RPMI8226 (cell line): ENCODE measurements around the gene GPR149.
"Not testable (repeated sequence)": the region's sequence is repeated elsewhere in the genome, so short reads cannot be mapped to it uniquely, and the experiment has no call there.

Experiments used
- DNase-seq: peaks from one replicate; pipeline ENCODE4 v3.0.0-alpha.2; 2015

Gene GPR149

GRCh38 chr3:154430014-154430413 is at the start of gene GPR149:
GPR149 (minus strand) TSS chr3:154430190; CDS start chr3:154429615, 575 bp downstream.
- no peak for DNase-seq

GRCh38 chr3:154473769-154474168 is 43.8 kb upstream of the GPR149 start:
- no peak for DNase-seq

- DNase-seq, result no peak
These were observed 39.6 kb upstream of the GPR149 start for GRCh38 chr3:154469585-154469984.

- no peak for DNase-seq
These were observed 34.6 kb upstream of the GPR149 start for GRCh38 chr3:154464440-154465190.

- no peak for DNase-seq
These were observed 28.6 kb upstream of the GPR149 start for GRCh38 chr3:154458560-154458959.

GRCh38 chr3:154439081-154439480 is 9.1 kb upstream of the GPR149 start:
- not testable (repeated sequence) for DNase-seq

GRCh38 chr3:154431043-154431442 is 1.1 kb upstream of the GPR149 start:
- no peak for DNase-seq

GRCh38 chr3:154428286-154429206 is 1.4 kb downstream of the GPR149 start:
- no peak for DNase-seq

GRCh38 chr3:154427685-154428285 is 2.2 kb downstream of the GPR149 start:
- DNase-seq, result no peak

- DNase-seq, result no peak
These were observed 7.3 kb downstream of the GPR149 start for GRCh38 chr3:154422694-154423093.

GRCh38 chr3:154421083-154421482 is 8.9 kb downstream of the GPR149 start:
- peak; percentile 56 for DNase-seq

GRCh38 chr3:154398084-154398967 is 31.7 kb downstream of the GPR149 start:
- DNase-seq, result no peak

GRCh38 chr3:154389861-154390260 is 40.1 kb downstream of the GPR149 start:
- no peak for DNase-seq

GRCh38 chr3:154384479-154384878 is 45.5 kb downstream of the GPR149 start:
- DNase-seq, result no peak

- DNase-seq, result no peak
These were observed 51.7 kb downstream of the GPR149 start for GRCh38 chr3:154378311-154378710.

GRCh38 chr3:154367221-154367620 is 62.8 kb downstream of the GPR149 start:
- no peak for DNase-seq

- no peak for DNase-seq
These were observed 65.1 kb downstream of the GPR149 start for GRCh38 chr3:154364849-154365248.

GRCh38 chr3:154361099-154361498 is 68.9 kb downstream of the GPR149 start:
- no peak for DNase-seq

- no peak for DNase-seq
These were observed 74.0 kb downstream of the GPR149 start for GRCh38 chr3:154356009-154356408.

- no peak for DNase-seq
These were observed 80.8 kb downstream of the GPR149 start for GRCh38 chr3:154349223-154349622.

- no peak for DNase-seq
These were observed 84.4 kb downstream of the GPR149 start for GRCh38 chr3:154345422-154346122.

- DNase-seq, result no peak
These were observed 91.4 kb downstream of the GPR149 start for GRCh38 chr3:154338570-154338969.
